Left ventricle myocardium superior (tissue), 1 donor: Measurements from ENCODE around the gene LEAP2. TPM values are rescaled to one million over a fixed set of nuclear protein-coding genes. Genes with fewer than 3 reads are reported as not detected.

Experiments
- ATAC-seq: fragments of 200-7000 bp; cut with Tn5 transposase; one replicate; pipeline ENCODE4 v1.9.1; 2020; ENCODE audit warnings: mild to moderate bottlenecking, moderate library complexity
- DNase-seq: peaks from one replicate; pipeline ENCODE4 v3.0.0-alpha.2; 2020
- intact Hi-C: fragments of 100-400 bp; cut with micrococcal nuclease; formaldehyde crosslinking; loops from one replicate; pipeline ENCODE4 v1.11.0; 2022
- total RNA-seq: library from RNA; stranded (reverse); fragmentation: NEBNext Ultra II Directional; extraction: Animal tissue kit (Norgen Biotek cat#: 25700); gene quantifications from one replicate; pipeline ENCODE4 v1.2.1, GENCODE V29; 2021
- donor health status: DM: no; HTN: yes; CAD: no; lungs with severe emphysema.

LEAP2 gene
- total RNA-seq, 1 donor from 2014 or later: 0.89 TPM

GRCh38 chr5:132909702-132910101, 36.2 kb downstream of the LEAP2 start:
- intact Hi-C loops: no loop called here
- ATAC-seq: no peak

GRCh38 chr5:132915681-132916080, 42.2 kb downstream of the LEAP2 start:
- intact Hi-C loops: no loop called here
- DNase-seq (no peak), ATAC-seq (no peak)

More at GRCh38 chr5:132909702-132910101, 36.2 kb downstream of the LEAP2 start:
- no peak for DNase-seq

- ATAC-seq: no peak
- DNase-seq: no peak
- intact Hi-C loops: no loop called here
Measured at GRCh38 chr5:132916086-132916485, 42.6 kb downstream of the LEAP2 start.

Other genes with a start within 250 kb of the LEAP2 start
- gene IL13, start 215.5 kb upstream of the LEAP2 start, total RNA-seq: not detected
- not detected for gene IL4, start 199.7 kb upstream of the LEAP2 start, total RNA-seq
- gene KIF3A, start 136.1 kb upstream of the LEAP2 start, total RNA-seq: 12.4 TPM
- gene CCNI2, start 126.2 kb upstream of the LEAP2 start, total RNA-seq: 0.10 TPM
- 30.4 TPM for gene SEPTIN8, start 96.4 kb upstream of the LEAP2 start, total RNA-seq
- 0.17 TPM for gene SOWAHA, start 60.4 kb upstream of the LEAP2 start, total RNA-seq
- 5.7 TPM for gene SHROOM1, start 43.0 kb upstream of the LEAP2 start, total RNA-seq
- 0.30 TPM for gene GDF9, start 7.2 kb upstream of the LEAP2 start, total RNA-seq
- gene UQCRQ, start 7.0 kb upstream of the LEAP2 start, total RNA-seq: 1,703 TPM
- gene AFF4, start 90.0 kb downstream of the LEAP2 start, total RNA-seq: 33.0 TPM
- gene ZCCHC10, start 152.9 kb downstream of the LEAP2 start, total RNA-seq: 16.7 TPM
- 74.3 TPM for gene HSPA4, start 178.3 kb downstream of the LEAP2 start, total RNA-seq